NT2/D1 (cell line): ENCODE data around the gene RNGTT.

Experiments
- YY1 ChIP-seq: IDR thresholded peaks from 2 replicates; pipeline ENCODE4 v1.6.1; 2011; ENCODE audit not compliant: insufficient read length, insufficient read depth
- ZNF274 ChIP-seq: IDR thresholded peaks from 2 replicates; pipeline ENCODE4 v1.6.1; 2011; ENCODE audit warnings: mild to moderate bottlenecking, low read depth, low read length

GRCh38 chr6:88565409-88565811 is 398.0 kb downstream of the RNGTT start:
- TF ChIP-seq ZNF274 (no peak), YY1 (no peak)
